ENCODE measurements around the gene TTC17.
"Not testable (repeated sequence)": the region's sequence is repeated elsewhere in the genome, so short reads cannot be mapped to it uniquely, and the experiment has no call there.

The TTC17 gene

DNA sequence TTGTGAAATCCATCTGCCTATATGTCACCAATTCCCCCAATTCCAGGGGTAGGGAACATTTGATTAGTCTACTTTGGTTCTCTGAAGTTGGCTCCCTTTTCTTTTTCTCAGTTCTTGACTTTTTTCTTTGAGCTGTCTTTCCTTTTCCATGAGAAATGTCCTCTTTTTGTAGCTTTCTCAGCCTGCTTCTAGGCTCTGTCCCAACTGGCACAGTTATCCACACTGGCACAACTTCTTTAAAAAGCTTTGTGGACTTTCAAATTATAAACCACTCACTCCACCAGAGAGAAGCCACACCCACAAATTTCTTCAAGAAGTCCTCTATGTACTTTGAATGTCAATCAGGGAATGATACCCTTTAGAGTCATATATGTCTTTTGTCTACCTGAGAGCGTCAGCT is 100.5 kb downstream of the TTC17 start:
- ChIA-PET POLR2A (ENCODE audit: low non-redundant PET) (no interaction called here), CTCF (no interaction called here)
- TF ChIP-seq CTCF (conservative IDR thresholded peaks at IDR 0.05; ENCODE audit: low read depth) = no peak
- DNase-seq (ENCODE audit: low spot score) = no peak
- H3K27ac ChIP-seq = no peak overlapping the region

GRCh38 chr11:43462359-43462758 is 103.6 kb downstream of the TTC17 start:
- no peak for DNase-seq (ENCODE audit: low spot score)
- H3K27ac ChIP-seq = no peak overlapping the region
- TF ChIP-seq CTCF (conservative IDR thresholded peaks at IDR 0.05; ENCODE audit: low read depth) = no peak
- ChIA-PET POLR2A (ENCODE audit: low non-redundant PET) (no interaction called here), CTCF (interaction anchor here (0.6 kb wide), 1 partner anchor 36 kb away, joined by 3 read pairs; no protein-coding TSS in a partner anchor)

GRCh38 chr11:43467958-43468357 is 109.2 kb downstream of the TTC17 start:
- ChIA-PET CTCF (interaction anchor here (0.6 kb wide), 1 partner anchor 99 kb away, joined by 3 read pairs; no protein-coding TSS in a partner anchor), POLR2A (ENCODE audit: low non-redundant PET) (no interaction called here)
- DNase-seq (ENCODE audit: low spot score) = no peak
- TF ChIP-seq CTCF (conservative IDR thresholded peaks at IDR 0.05; ENCODE audit: low read depth) = no peak
- H3K27ac ChIP-seq = no peak overlapping the region

GRCh38 chr11:43477491-43477890 is 118.8 kb downstream of the TTC17 start:
- H3K27ac ChIP-seq; CTCF ChIA-PET; DNase-seq (ENCODE audit: low spot score); POLR2A ChIA-PET (ENCODE audit: low non-redundant PET): not testable (repeated sequence)

- no peak for TF ChIP-seq CTCF (conservative IDR thresholded peaks at IDR 0.05; ENCODE audit: low read depth)
- no peak overlapping the region for H3K27ac ChIP-seq
- POLR2A ChIA-PET (ENCODE audit: low non-redundant PET) = no interaction called here
- CTCF ChIA-PET = no interaction called here
- DNase-seq (ENCODE audit: low spot score) = no peak
Observed at GRCh38 chr11:43486141-43486540, 127.4 kb downstream of the TTC17 start.

- no peak for TF ChIP-seq CTCF (conservative IDR thresholded peaks at IDR 0.05; ENCODE audit: low read depth)
- ChIA-PET CTCF (no interaction called here), POLR2A (ENCODE audit: low non-redundant PET) (no interaction called here)
- no peak overlapping the region for H3K27ac ChIP-seq
- no peak for DNase-seq (ENCODE audit: low spot score)
Observed at GRCh38 chr11:43489869-43490465, 131.2 kb downstream of the TTC17 start.

GRCh38 chr11:43492701-43493100 is 134.0 kb downstream of the TTC17 start:
- no peak for TF ChIP-seq CTCF (conservative IDR thresholded peaks at IDR 0.05; ENCODE audit: low read depth)
- H3K27ac ChIP-seq = no peak overlapping the region
- POLR2A ChIA-PET (ENCODE audit: low non-redundant PET) = no interaction called here
- no peak for DNase-seq (ENCODE audit: low spot score)
- CTCF ChIA-PET = no interaction called here
